Panc1 (cell line): Measurements from ENCODE around the gene NQO1. TPM values are rescaled to one million over a fixed set of nuclear protein-coding genes. Genes with fewer than 3 reads are reported as not detected.

ENCODE experiments used
- ATAC-seq: fragments of 200-7000 bp; cut with Tn5 transposase; 2 replicates; pipeline ENCODE4 v1.9.1; 2020; ENCODE audit warnings: mild to moderate bottlenecking, moderate library complexity
- BruUV-seq: library from RNA; stranded (reverse); fragments of 400-500 nt; replicated peaks from 2 replicates; lab custom pipeline; 2021; lab: Mats Ljungman, UMichigan
- CTCF ChIA-PET: fragments of 300-600 bp; sonication (Branson Sonifier 250); formaldehyde crosslinking; loops from one replicate; lab custom pipeline; 2022; ENCODE audit warnings: antibody characterized with exemption; lab: Charles Lee
- POLR2A ChIA-PET: fragments of 300-600 bp; sonication (Branson Sonifier 250); formaldehyde crosslinking; loops from one replicate; lab custom pipeline; 2022; ENCODE audit warnings: antibody characterized with exemption; lab: Charles Lee
- DNase-seq: peaks from one replicate; pipeline ENCODE4 v3.0.0-alpha.2; 2010; ENCODE audit warnings: low read depth, low spot score
- H3K27ac ChIP-seq: 2 replicates; pipeline ENCODE4 v1.5.1; 2011; ENCODE audit warnings: mild to moderate bottlenecking, low read length, inconsistent platforms
- H3K27me3 ChIP-seq: fragments of 200-500 bp; sonication (Bioruptor generic); 2 replicates; pipeline ENCODE4 v1.6.0; 2014; ENCODE audit warnings: low read length, inconsistent platforms; ENCODE audit not compliant: control insufficient read depth, insufficient read depth
- H3K36me3 ChIP-seq: fragments of 200-500 bp; sonication (Bioruptor generic); 2 replicates; pipeline ENCODE4 v1.5.1; 2014; ENCODE audit warnings: inconsistent platforms, mild to moderate bottlenecking, low read length, moderate library complexity; ENCODE audit not compliant: control insufficient read depth, insufficient read depth
- H3K4me1 ChIP-seq: 2 replicates; pipeline ENCODE4 v1.5.1; 2011; ENCODE audit warnings: inconsistent platforms, mild to moderate bottlenecking, low read length, moderate library complexity; ENCODE audit not compliant: control insufficient read depth, insufficient read depth
- H3K4me3 ChIP-seq, 2 experiments: 2 replicates each; pipeline ENCODE4 v1.5.1; 2011 to 2012; ENCODE audit warnings: low read depth in 2 of 2, low read length in 2 of 2, mild to moderate bottlenecking in 2 of 2, inconsistent platforms in 1 of 2, moderate library complexity in 1 of 2
- H3K9me3 ChIP-seq: fragments of 200-500 bp; sonication (Bioruptor generic); 2 replicates; pipeline ENCODE4 v1.5.1; 2014; ENCODE audit warnings: low read depth, mild to moderate bottlenecking, inconsistent platforms, low read length, moderate library complexity; ENCODE audit not compliant: control insufficient read depth, insufficient read depth
- CTCF ChIP-seq: fragments of 450-650 bp; IDR thresholded peaks from 2 replicates; pipeline ENCODE4 v1.5.1; 2017; ENCODE audit warnings: mild to moderate bottlenecking
- POLR2AphosphoS5 ChIP-seq: IDR thresholded peaks from 2 replicates; pipeline ENCODE4 v1.6.1; 2012; ENCODE audit warnings: mild to moderate bottlenecking, low read depth, low read length, moderate library complexity
- SIN3A ChIP-seq: IDR thresholded peaks from 2 replicates; pipeline ENCODE4 v1.6.1; 2012; ENCODE audit warnings: low read depth, mild to moderate bottlenecking, low read length, moderate library complexity, borderline replicate concordance; ENCODE audit not compliant: insufficient read depth
- TCF7L2 ChIP-seq: IDR thresholded peaks from 2 replicates; pipeline ENCODE4 v1.6.1; 2011; ENCODE audit warnings: mild to moderate bottlenecking, low read depth, low read length, inconsistent platforms
- in situ Hi-C: cut with HindIII; loops from 2 replicates; pipeline ENCODE4 v1.10.0; 2016; ENCODE audit warnings: low sequenced_read_pairs, low pct_unique_long_range_greater_than_20kb
- intact Hi-C: fragments of 100-400 bp; cut with micrococcal nuclease; formaldehyde crosslinking; loops from one replicate; pipeline ENCODE4 v1.10.0; 2022; ENCODE audit not compliant: unreplicated experiment
- total RNA-seq: library from RNA; stranded (reverse); gene quantifications from one replicate; pipeline ENCODE4 v1.2.1, GENCODE V29; 2021; ENCODE audit not compliant: unreplicated experiment
- TF ChIP-seq, protein P1 (sequence below), 2 experiments: IDR thresholded peaks; 2 replicates each; pipeline ENCODE4 v1.6.1; 2011 to 2012; ENCODE audit warnings: low read depth in 2 of 2, control low read depth in 1 of 2, low read length in 1 of 2, mild to moderate bottlenecking in 1 of 2, moderate library complexity in 1 of 2; ENCODE audit not compliant: insufficient read depth in 1 of 2

Gene NQO1
- total RNA-seq, 1 experiment from 2014 or later: 147 TPM

DNA sequence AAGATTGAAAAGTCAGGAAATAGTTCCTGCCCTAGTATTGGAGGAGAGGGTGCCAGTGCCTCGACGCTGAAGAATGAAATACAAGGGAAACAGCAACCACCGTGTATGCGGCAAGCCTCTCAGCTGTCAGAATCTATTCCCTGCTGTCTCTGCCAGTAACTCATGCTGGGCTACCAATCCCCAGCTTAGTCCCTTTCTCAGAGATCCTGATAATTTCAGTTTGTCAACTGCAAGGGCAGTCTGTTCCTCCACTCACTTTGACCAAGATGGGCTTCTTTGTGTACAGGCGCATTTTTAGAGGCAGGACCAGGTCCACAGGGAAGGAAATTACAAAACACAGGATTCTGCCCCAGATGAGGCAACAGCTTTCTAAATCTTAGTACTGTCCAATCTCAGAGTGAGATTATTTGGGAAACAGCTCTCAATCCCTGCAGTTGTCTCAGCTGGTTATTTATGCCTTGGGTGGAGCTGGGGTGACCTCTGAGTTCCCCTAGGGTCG lies 1.3 kb downstream of the NQO1 start:
- intact Hi-C loops: no loop called here
- no TSS peak for BruUV-seq
- Histone ChIP-seq H3K36me3 (no peaks in the 10 kb centered on the region; the same call in 1 of the 2 replicates), H3K4me1 (peaks cover 14% of the 10 kb centered on the region; the same call in 1 of the 2 replicates), H3K27me3 (no peaks in the 10 kb centered on the region), H3K27ac (peak overlapping the region; percentile 92), H3K9me3 (no peaks in the 10 kb centered on the region), H3K4me3 (peak overlapping the region; percentile 59 to 78)
- ChIA-PET CTCF (no interaction called here), POLR2A (no interaction called here)
- in situ Hi-C loops: no loop called here
- 0 out of 2 replicates have a peak, but pooled peaks have one; percentile 34 for TF ChIP-seq SIN3A
- TF ChIP-seq, protein P1, sequence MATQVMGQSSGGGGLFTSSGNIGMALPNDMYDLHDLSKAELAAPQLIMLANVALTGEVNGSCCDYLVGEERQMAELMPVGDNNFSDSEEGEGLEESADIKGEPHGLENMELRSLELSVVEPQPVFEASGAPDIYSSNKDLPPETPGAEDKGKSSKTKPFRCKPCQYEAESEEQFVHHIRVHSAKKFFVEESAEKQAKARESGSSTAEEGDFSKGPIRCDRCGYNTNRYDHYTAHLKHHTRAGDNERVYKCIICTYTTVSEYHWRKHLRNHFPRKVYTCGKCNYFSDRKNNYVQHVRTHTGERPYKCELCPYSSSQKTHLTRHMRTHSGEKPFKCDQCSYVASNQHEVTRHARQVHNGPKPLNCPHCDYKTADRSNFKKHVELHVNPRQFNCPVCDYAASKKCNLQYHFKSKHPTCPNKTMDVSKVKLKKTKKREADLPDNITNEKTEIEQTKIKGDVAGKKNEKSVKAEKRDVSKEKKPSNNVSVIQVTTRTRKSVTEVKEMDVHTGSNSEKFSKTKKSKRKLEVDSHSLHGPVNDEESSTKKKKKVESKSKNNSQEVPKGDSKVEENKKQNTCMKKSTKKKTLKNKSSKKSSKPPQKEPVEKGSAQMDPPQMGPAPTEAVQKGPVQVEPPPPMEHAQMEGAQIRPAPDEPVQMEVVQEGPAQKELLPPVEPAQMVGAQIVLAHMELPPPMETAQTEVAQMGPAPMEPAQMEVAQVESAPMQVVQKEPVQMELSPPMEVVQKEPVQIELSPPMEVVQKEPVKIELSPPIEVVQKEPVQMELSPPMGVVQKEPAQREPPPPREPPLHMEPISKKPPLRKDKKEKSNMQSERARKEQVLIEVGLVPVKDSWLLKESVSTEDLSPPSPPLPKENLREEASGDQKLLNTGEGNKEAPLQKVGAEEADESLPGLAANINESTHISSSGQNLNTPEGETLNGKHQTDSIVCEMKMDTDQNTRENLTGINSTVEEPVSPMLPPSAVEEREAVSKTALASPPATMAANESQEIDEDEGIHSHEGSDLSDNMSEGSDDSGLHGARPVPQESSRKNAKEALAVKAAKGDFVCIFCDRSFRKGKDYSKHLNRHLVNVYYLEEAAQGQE (IDR thresholded peaks at IDR 0.05; ENCODE audit: insufficient read depth in 1 of 2, low read depth in 2 of 2, low read length in 1 of 2): no peak
- ATAC-seq (no peak), DNase-seq (no peak)

- ChIA-PET CTCF (no interaction called here), POLR2A (interaction anchor here (0.6 kb wide), 1 partner anchor 43 kb away, joined by 7 read pairs; no protein-coding TSS in a partner anchor)
- intact Hi-C loops (no loop called here), in situ Hi-C loops (no loop called here)
- H3K27me3 ChIP-seq: no peaks in the 10 kb centered on the region
- no peaks in the 10 kb centered on the region for H3K9me3 ChIP-seq
- peak overlapping the region; percentile 59 to 78 for H3K4me3 ChIP-seq
- BruUV-seq: no TSS peak
- H3K4me1 ChIP-seq: peaks cover 14% of the 10 kb centered on the region; the same call in 1 of the 2 replicates
- peak overlapping the region; percentile 92 for H3K27ac ChIP-seq
- DNase-seq (no peak), ATAC-seq (no peak)
- no peaks in the 10 kb centered on the region; the same call in 1 of the 2 replicates for H3K36me3 ChIP-seq
- no peak for TF ChIP-seq POLR2AphosphoS5
Observed at GRCh38 chr16:69724414-69724873, 1.9 kb downstream of the NQO1 start.

- peaks cover 14% of the 10 kb centered on the region; the same call in 1 of the 2 replicates for H3K4me1 ChIP-seq
- no peaks in the 10 kb centered on the region for H3K9me3 ChIP-seq
- BruUV-seq: no TSS peak
- intact Hi-C loops: no loop called here
- peak overlapping the region; percentile 53 for H3K27ac ChIP-seq
- in situ Hi-C loops: no loop called here
- no peaks in the 10 kb centered on the region for H3K27me3 ChIP-seq
- TF ChIP-seq POLR2AphosphoS5 (no peak), SIN3A (no peak), CTCF (no peak), TCF7L2 (no peak)
- TF ChIP-seq, protein P1 (IDR thresholded peaks at IDR 0.05; ENCODE audit: insufficient read depth in 1 of 2, low read depth in 2 of 2, low read length in 1 of 2): no peak
- CTCF ChIA-PET: no interaction called here
- H3K4me3 ChIP-seq: no peak overlapping the region
- peaks cover 2% of the 10 kb centered on the region for H3K36me3 ChIP-seq
- ATAC-seq: no peak
- no peak for DNase-seq
- POLR2A ChIA-PET: no interaction called here
Observed at GRCh38 chr16:69721441-69721957, 4.9 kb downstream of the NQO1 start.
